ES-I3 (cell line): ENCODE results near the gene LTB.
A peak's percentile ranks its signal among the peaks of the same experiment; 100 is the strongest.

ENCODE experiments used
- H3K36me3 ChIP-seq: 2 replicates; pipeline ENCODE4 v1.6.1; 2013; ENCODE audit warnings: mild to moderate bottlenecking, low read length, control low read depth, moderate library complexity; ENCODE audit not compliant: insufficient read depth
- H3K4me1 ChIP-seq: 2 replicates; pipeline ENCODE4 v1.6.1; 2013; ENCODE audit warnings: mild to moderate bottlenecking, control low read depth, low read length; ENCODE audit not compliant: insufficient read depth
- H3K9ac ChIP-seq: 2 replicates; pipeline ENCODE4 v1.6.1; 2013; ENCODE audit warnings: low read depth, mild to moderate bottlenecking, low read length, moderate library complexity
- H3K9me3 ChIP-seq: 2 replicates; pipeline ENCODE4 v1.6.1; 2013; ENCODE audit warnings: mild to moderate bottlenecking, low read length, moderate library complexity; ENCODE audit not compliant: control insufficient read depth, insufficient read depth

LTB gene

DNA sequence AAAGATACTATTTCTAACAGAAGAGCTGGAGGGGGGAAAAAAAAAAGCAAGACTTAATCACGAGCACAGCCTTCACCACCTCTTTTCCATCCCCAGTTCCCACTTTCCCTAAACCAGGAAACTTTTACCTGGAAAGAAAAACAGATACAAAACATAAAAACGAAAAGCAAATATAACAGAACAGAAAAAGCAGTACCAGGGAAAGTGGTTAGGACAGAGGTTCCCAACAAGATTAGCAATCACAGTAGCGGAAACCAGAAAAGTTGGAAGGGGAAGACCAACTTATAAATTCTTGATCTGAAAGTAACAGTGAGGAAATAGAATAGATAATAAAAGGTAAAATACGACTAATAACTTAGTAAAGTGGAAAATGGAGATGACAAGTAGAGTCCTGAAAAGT is 41.6 kb downstream of the LTB start:
- no peaks in the 10 kb centered on the region for H3K9me3 ChIP-seq
- peaks cover 44% of the 10 kb centered on the region for H3K36me3 ChIP-seq
- H3K9ac ChIP-seq: peak overlapping the region; percentile 95
- H3K4me1 ChIP-seq: peaks cover 5% of the 10 kb centered on the region

DNA sequence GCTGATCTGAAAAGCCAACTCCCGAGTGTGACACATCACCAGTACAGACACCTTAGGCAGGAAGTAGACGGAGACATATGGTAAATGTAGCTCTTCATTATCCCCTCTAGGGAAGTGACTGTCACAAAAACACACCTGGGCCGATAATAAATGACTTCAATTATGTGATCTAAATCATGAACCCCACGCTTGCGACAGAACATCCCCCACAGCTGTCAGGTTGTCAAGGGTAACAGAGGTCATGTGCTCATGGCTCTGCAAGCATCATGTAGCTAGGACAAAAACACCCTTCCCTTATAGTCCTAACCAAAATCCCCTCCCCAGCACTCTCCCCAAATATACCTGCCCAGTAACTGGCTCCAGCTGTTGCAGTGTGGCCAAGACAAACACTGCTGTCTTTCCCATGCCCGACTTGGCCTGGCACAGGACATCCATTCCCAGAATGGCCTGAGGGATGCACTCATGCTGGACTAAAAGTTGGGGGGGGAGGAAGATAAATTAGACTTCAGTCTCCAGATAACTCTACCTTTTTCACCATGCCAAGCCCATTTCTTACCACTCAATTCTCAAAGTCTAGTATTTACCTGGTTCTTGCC is 43.3 kb downstream of the LTB start:
- H3K9me3 ChIP-seq: no peaks in the 10 kb centered on the region
- H3K4me1 ChIP-seq: peaks cover 4% of the 10 kb centered on the region; the same call in 1 of the 2 replicates
- H3K9ac ChIP-seq: no peak overlapping the region
- peaks cover 61% of the 10 kb centered on the region for H3K36me3 ChIP-seq

- Histone ChIP-seq H3K9me3 (no peaks in the 10 kb centered on the region), H3K36me3 (peaks cover 71% of the 10 kb centered on the region), H3K9ac (no peak overlapping the region), H3K4me1 (peaks cover 4% of the 10 kb centered on the region; the same call in 1 of the 2 replicates)
Observed at GRCh38 chr6:31535538-31536324, 46.5 kb downstream of the LTB start.

DNA sequence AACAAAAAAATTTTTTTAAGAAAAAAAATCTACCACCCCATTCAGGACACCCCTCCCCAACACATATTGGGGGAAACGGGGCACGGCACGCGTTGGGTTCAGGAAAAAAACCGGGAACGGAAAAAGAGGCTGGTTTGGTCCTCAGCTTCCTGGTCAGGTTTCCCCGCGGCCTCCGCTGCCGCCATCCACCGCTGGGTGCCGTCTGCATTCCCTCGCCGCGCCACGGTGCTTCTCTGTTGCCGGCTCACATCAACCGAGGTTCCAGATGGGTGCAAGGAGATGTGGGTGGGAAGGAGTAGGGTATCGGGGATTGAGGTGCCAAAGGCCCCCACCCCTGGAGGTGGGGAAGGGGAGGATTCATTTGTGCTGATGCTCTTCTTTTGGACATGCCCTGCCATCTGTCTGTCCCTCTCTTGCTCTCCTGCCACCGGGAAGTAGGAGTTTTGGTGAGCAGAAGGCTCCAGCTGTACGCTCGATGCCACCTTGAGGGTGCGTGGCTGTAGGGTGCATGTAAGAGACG is 47.6 kb downstream of the LTB start:
- Histone ChIP-seq H3K9me3 (no peaks in the 10 kb centered on the region), H3K9ac (no peak overlapping the region), H3K36me3 (peaks cover 66% of the 10 kb centered on the region), H3K4me1 (0 out of 2 replicates have a peak, but pooled peaks cover 4% of the 10 kb centered on the region)

GRCh38 chr6:31534011-31534410 is 48.2 kb downstream of the LTB start:
- Histone ChIP-seq H3K9ac (no peak overlapping the region), H3K36me3 (peaks cover 60% of the 10 kb centered on the region), H3K4me1 (0 out of 2 replicates have a peak, but pooled peaks cover 3% of the 10 kb centered on the region), H3K9me3 (no peaks in the 10 kb centered on the region)

- H3K36me3 ChIP-seq: peaks cover 55% of the 10 kb centered on the region
- 0 out of 2 replicates have a peak, but pooled peaks cover 3% of the 10 kb centered on the region for H3K4me1 ChIP-seq
- H3K9me3 ChIP-seq: no peaks in the 10 kb centered on the region
- no peak overlapping the region for H3K9ac ChIP-seq
Observed at GRCh38 chr6:31533455-31533841, 48.8 kb downstream of the LTB start.

GRCh38 chr6:31532644-31533454 is 49.4 kb downstream of the LTB start:
- 0 out of 2 replicates have a peak, but pooled peaks cover 3% of the 10 kb centered on the region for H3K4me1 ChIP-seq
- H3K36me3 ChIP-seq: peaks cover 50% of the 10 kb centered on the region
- H3K9me3 ChIP-seq: no peaks in the 10 kb centered on the region
- H3K9ac ChIP-seq: no peak overlapping the region

DNA sequence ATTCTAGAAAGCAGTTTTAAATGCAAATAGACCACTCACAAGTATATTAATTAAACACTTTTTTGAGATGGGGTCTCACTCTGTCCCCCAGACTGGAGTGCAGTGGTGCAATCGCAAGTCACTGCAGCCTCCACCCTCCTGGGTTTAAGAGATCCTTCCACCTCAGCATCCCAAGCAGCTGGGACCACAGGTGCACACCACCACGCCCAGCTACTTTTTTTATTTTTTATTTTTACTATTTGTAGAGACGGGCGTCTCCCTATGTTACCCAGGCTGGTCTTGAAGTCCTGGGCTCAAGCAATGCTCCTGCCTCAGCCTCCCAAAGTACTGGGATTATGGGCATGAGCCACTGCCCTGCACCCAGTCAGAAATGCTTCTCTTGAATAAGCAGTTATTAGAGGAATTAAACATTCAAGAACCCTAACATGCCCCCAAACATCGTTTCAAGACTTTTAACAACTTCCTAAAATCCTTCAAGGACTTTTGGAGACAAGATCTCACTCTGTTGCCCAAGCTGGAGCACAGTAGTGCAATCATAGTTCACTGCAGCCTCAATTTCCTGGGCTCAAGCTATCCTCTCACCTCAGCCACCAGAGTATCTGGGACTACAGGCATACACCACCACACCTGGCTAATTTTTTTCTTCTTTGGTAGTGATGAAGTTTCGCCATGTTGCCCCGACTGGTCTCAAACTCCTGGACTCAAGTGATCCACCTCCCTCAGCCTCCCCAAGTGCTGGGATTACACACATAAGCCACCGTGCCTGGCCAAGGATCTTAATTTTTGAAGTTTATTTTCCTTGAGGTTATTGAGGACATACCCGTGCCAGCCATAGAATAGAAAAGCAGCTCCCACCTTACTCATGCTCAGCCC is 50.2 kb downstream of the LTB start:
- Histone ChIP-seq H3K4me1 (0 out of 2 replicates have a peak, but pooled peaks cover 3% of the 10 kb centered on the region), H3K36me3 (peaks cover 47% of the 10 kb centered on the region), H3K9ac (no peak overlapping the region)

GRCh38 chr6:31531162-31531561 is 51.1 kb downstream of the LTB start:
- 0 out of 2 replicates have a peak, but pooled peaks cover 3% of the 10 kb centered on the region for H3K4me1 ChIP-seq
- H3K9me3 ChIP-seq: no peaks in the 10 kb centered on the region
- H3K36me3 ChIP-seq: peaks cover 40% of the 10 kb centered on the region
- no peak overlapping the region for H3K9ac ChIP-seq

More for the DNA sequence above, 50.2 kb downstream of the LTB start:
- H3K9me3 ChIP-seq: no peaks in the 10 kb centered on the region

DNA sequence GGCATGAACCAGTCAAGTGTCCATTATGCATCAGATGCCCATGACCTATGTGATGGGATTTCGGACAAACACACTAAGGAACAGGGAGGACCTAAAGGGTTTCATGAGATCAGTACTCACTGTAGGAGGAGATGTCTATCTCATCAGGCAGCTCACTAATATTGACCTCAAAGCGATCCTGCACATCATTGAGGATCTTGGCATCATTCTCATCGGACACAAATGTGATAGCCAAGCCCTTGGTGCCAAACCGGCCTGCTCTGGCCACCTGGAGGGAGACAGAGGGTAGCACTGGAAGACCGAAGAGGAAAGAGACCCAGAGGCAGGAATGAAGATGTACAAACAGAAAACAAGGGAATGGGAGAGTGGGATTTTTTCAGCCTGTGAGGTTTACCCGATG is 51.6 kb downstream of the LTB start:
- 0 out of 2 replicates have a peak, but pooled peaks cover 3% of the 10 kb centered on the region for H3K4me1 ChIP-seq
- H3K9me3 ChIP-seq: no peaks in the 10 kb centered on the region
- H3K9ac ChIP-seq: no peak overlapping the region
- H3K36me3 ChIP-seq: peaks cover 35% of the 10 kb centered on the region
